Lung microvascular endothelial cell (primary cell): Measurements from ENCODE around the gene PDGFD. TPM values are rescaled to one million over a fixed set of nuclear protein-coding genes. Genes with fewer than 3 reads are reported as not detected.

Source experiments
- DNase-seq, 2 donors: peaks; one replicate each; pipeline versions ENCODE4 v3.0.0 to v3.0.0-alpha.2; 2010; ENCODE audit warnings: low read depth in 2 of 2
- total RNA-seq: library from RNA; depleted of rRNA; stranded (reverse); fragments of >200 nt; gene quantifications from 2 replicates; pipeline ENCODE4 v1.2.1, GENCODE V29; 2014

The PDGFD gene
- total RNA-seq, 1 donor from 2014 or later: 43.8 TPM

- no peak for DNase-seq
Measured at GRCh38 chr11:103958475-103959215, 205.3 kb downstream of the PDGFD start.

GRCh38 chr11:103953797-103954486 is 210.0 kb downstream of the PDGFD start:
- DNase-seq: no peak

DNA sequence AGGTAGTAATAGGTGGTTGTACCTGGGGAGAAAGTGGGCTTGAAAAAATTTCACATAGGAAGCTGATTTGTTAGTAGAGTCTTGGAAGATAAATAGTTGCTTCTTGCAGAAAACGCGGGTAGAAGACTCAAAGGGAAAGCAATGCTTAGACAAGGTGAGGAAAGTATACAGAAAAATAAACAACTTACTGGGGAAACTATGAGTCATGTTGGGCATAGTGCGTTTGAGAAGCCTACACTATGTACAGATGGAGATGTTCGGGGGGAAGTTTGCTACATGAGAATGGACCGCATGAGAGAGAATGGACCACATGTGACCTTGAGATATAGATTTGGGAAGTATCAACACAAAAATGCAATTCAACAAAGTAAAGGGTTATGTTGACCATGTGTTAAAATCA is 214.2 kb downstream of the PDGFD start:
- DNase-seq: no peak

- DNase-seq: no peak
Measured at GRCh38 chr11:103948187-103948763, 215.7 kb downstream of the PDGFD start.

- no peak for DNase-seq
Measured at GRCh38 chr11:103947546-103947919, 216.4 kb downstream of the PDGFD start.

- no peak for DNase-seq
Measured at GRCh38 chr11:103946793-103947545, 217.0 kb downstream of the PDGFD start.

- no peak for DNase-seq
Measured at GRCh38 chr11:103944251-103944940, 219.6 kb downstream of the PDGFD start.

GRCh38 chr11:103942646-103943045 is 221.3 kb downstream of the PDGFD start:
- no peak for DNase-seq

- no peak for DNase-seq
Measured at GRCh38 chr11:103940551-103940950, 223.4 kb downstream of the PDGFD start.

- DNase-seq: no peak
Measured at GRCh38 chr11:103939694-103940093, 224.3 kb downstream of the PDGFD start.

GRCh38 chr11:103936059-103936458 is 227.9 kb downstream of the PDGFD start:
- DNase-seq: no peak

GRCh38 chr11:103935219-103935618 is 228.7 kb downstream of the PDGFD start:
- no peak for DNase-seq

- no peak for DNase-seq
Measured at GRCh38 chr11:103929170-103929903, 234.6 kb downstream of the PDGFD start.

- DNase-seq: no peak
Measured at GRCh38 chr11:103928802-103929161, 235.2 kb downstream of the PDGFD start.

DNA sequence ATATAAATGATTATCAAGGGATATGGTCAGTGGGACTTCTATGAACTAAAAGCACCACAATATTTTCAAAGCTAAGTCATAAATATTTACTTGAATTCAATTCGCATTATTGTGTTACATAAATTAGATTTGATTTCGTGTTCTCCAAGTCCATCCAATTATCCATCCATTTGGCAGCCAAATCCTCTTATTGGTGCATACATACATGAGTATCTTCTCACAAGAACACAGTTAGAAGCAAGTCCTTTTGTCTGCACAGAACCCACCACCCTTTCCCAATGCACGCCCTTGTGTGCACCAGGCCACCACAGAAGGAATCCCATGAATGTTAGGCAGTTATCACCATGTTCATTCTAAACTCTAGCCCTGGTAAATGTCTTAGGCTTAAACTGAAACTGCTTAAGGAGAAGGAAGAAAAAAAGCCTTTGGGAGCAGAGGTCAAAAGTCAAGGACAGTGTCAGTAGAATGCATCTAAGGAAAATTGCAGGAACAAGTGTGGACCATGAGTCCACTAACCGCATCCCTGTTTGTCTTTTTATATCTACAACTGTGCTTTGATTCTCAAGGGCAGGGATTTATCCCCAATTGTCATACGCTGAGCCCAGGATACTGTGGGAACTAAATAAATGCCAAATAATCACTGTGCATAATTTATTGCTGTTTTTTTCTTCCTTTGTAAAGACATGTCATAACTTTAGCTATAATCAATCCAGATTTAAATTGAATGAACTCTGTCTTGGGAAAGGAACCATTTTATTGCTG is 235.7 kb downstream of the PDGFD start:
- DNase-seq: no peak

- peak; percentile 13 to 63 for DNase-seq
Measured at GRCh38 chr11:103927535-103927934, 236.4 kb downstream of the PDGFD start.

DNA sequence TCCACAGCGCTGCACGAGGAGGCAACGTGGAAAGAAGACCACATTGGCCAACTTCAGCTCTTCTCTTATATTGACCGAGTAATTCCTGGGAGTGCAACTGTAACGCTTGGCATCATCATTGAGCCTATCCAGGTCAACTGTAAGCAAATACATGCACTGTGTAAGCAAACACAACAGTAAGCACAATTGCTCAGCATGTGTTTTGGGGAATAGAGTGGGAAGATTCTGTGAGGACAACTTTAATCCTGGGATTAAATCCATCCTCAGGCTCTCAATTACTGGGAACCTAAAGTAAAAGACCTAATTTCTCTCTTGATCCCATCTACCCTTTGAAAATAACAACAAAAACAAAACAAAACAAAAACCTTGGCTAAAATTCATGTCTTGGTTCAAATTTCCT is 237.0 kb downstream of the PDGFD start:
- no peak for DNase-seq

DNA sequence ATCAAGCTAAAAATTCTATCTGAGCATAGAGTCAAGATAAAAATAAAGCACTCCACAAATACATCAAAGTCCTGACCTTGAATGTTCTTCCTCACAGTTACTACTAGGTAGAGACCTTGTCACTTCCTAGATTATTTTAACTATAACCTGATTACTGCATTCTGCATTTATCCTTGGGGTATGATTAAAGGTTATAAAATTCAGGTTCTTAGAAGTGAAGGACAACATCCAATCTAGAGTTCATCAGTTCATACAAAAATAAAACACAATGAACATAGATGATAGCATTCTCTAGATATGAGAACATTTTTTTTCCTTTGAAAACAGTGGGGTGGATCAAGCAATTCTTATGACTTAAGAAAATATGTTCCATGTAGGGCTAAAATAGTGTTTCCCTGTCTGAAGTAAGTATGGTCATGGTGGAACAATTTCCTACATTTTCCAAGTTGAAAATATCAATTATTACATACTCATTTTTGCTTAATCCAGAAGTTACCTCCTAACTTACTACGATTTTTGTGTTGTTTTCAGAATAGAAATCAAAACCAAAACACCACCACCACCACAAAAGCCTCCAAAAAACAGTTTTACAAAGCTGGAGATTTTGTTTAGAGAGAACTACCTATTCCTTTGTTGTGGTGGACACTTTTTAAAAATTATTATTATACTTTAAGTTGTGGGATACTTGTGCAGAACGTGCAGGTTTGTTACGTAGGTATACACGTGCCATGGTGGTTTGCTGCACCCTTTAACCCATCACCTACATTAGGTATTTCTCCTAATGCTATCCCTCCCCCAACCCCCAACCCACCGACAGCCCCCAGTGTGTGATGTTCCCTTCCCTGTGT is 239.6 kb downstream of the PDGFD start:
- no peak for DNase-seq

DNA sequence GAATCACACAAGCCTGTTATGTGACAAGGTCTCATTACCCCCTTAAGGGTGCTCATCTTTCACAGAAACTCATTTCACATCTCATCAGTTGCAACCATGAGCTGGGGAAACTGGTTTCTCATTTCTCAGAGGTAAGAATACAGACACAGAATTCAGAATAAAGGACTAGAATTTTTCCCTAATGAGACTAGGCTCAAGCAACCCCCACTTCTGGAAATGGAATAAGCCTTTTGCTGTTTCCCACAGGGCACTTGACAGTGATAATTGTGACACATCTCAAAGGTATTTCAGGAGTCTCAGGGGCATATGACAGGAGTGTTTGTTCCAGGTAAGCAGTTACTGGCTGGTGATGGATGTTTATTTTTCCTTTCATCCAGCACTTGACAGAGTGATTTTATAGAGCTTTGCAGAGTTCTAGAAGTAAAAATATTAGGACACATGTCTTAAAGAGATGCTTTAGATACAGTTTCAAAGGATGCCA is 240.5 kb downstream of the PDGFD start:
- no peak for DNase-seq
